Measurements from ENCODE around the gene ELL. TPM values are rescaled to one million over a fixed set of nuclear protein-coding genes. Genes with fewer than 3 reads are reported as not detected.

The ELL gene
- total and polyA plus RNA-seq, 9 of the 15 experiments (the other 6 are each of a cell fraction or from before 2014, with no cell fraction given): 0.24 to 22.5 (median 4.1) TPM

DNA sequence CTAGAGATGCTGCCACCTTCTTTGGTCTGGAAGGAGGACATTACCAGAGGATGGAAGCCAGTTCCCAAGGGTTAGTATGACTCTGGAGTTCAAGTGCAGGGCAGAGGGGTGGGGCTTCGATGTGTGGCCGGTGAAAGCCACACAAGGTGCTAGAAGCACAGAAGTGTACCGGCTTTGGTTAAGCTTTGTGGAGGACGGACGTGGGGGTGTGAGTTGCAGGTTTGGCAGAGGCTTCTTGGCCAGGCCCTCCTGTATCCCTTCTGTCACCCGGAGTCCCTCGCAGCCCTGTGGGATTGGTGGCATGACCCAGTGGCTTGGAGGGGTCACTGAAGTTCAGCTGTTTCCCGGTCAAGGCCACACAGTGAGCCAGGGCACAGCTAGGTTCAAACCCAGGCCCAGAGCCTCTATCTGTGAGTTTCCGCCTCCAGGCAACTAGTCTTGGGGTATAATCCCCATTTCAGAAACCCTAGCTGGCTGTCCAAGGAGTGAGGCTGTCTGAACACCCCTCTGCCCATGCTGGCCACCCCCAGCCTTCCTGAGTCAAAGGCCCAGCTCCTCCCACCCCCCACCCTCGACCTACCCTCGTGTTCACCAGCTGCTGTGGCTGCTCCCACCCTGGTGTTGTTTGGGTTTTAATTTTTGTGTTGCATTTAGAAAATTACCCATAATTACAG lies 107.2 kb downstream of the ELL start (continued):
- no peak for TF ChIP-seq NCOA2 (IDR thresholded peaks at IDR 0.05; ENCODE audit: partially characterized antibody in 2 of 2)
- TF ChIP-seq TEAD2 (tag; IDR thresholded peaks at IDR 0.05): no peak
- no peak; the same call in 1 of the 2 replicates for TF ChIP-seq TEAD4 (IDR thresholded peaks at IDR 0.05; ENCODE audit: low read length)
- peak; percentile 52; the same call in 1 of the 2 replicates for TF ChIP-seq TEAD4 (CRISPR knock-in tag; IDR thresholded peaks at IDR 0.05; ENCODE audit: borderline replicate concordance)
- no peak for TF ChIP-seq SNIP1 (IDR thresholded peaks at IDR 0.05; ENCODE audit: low read depth)
- no peak for TF ChIP-seq SMC3 (conservative IDR thresholded peaks at IDR 0.05; ENCODE audit: insufficient read depth, low read depth, low read length)
- TF ChIP-seq RNF2 (IDR thresholded peaks at IDR 0.05): 0 out of 2 replicates have a peak, but pooled peaks have one; percentile 65
- TF ChIP-seq ZNF444 (CRISPR knock-in tag; IDR thresholded peaks at IDR 0.05): no peak
- TF ChIP-seq PHTF2 (CRISPR knock-in tag; IDR thresholded peaks at IDR 0.05): no peak
- TF ChIP-seq MEF2D (tag; conservative IDR thresholded peaks at IDR 0.05; ENCODE audit: low read depth): no peak
- TF ChIP-seq EWSR1 (IDR thresholded peaks at IDR 0.05; ENCODE audit: borderline replicate concordance, low read depth, partially characterized antibody): no peak
- no peak for TF ChIP-seq MXI1 (IDR thresholded peaks at IDR 0.05; ENCODE audit: low read depth, low read length)
- TF ChIP-seq SIRT6 (IDR thresholded peaks at IDR 0.05; ENCODE audit: low read depth, low read length): no peak
- TF ChIP-seq NFE2 (IDR thresholded peaks at IDR 0.05; ENCODE audit: low read depth): no peak
- TF ChIP-seq HBP1 (CRISPR knock-in tag; IDR thresholded peaks at IDR 0.05): no peak
- no peak for TF ChIP-seq MCM5 (IDR thresholded peaks at IDR 0.05; ENCODE audit: low read depth)
- no peak for TF ChIP-seq NONO (IDR thresholded peaks at IDR 0.05; ENCODE audit: low read depth in 2 of 2, low read length in 1 of 2)
- TF ChIP-seq TGIF2 (CRISPR knock-in tag; IDR thresholded peaks at IDR 0.05): no peak
- TF ChIP-seq NFIX (CRISPR knock-in tag; IDR thresholded peaks at IDR 0.05; ENCODE audit: low read depth): no peak
- TF ChIP-seq EP300 (IDR thresholded peaks at IDR 0.05; ENCODE audit: low read length): no peak
- TF ChIP-seq SRSF9 (IDR thresholded peaks at IDR 0.05; ENCODE audit: borderline replicate concordance, low read depth, low read length): no peak
- TF ChIP-seq GTF2A2 (tag; IDR thresholded peaks at IDR 0.05): no peak
- TF ChIP-seq ZNF121 (CRISPR knock-in tag; conservative IDR thresholded peaks at IDR 0.05): no peak
- no peak for TF ChIP-seq ZNF436 (CRISPR knock-in tag; IDR thresholded peaks at IDR 0.05)
- TF ChIP-seq PHF21A (IDR thresholded peaks at IDR 0.05; ENCODE audit: borderline replicate concordance, low read depth): 0 out of 2 replicates have a peak, but pooled peaks have one; percentile 25
- TF ChIP-seq ZBTB1 (CRISPR knock-in tag; IDR thresholded peaks at IDR 0.05; ENCODE audit: borderline replicate concordance, low read depth): no peak
- TF ChIP-seq ILF3 (IDR thresholded peaks at IDR 0.05; ENCODE audit: borderline replicate concordance): no peak
- no peak for TF ChIP-seq HNRNPK (IDR thresholded peaks at IDR 0.05; ENCODE audit: low read depth, low read length, poor library complexity, severe bottlenecking)
- no peak for TF ChIP-seq KDM4B (IDR thresholded peaks at IDR 0.05; ENCODE audit: borderline replicate concordance in 2 of 2, low read depth in 1 of 2)
- TF ChIP-seq RBM22 (IDR thresholded peaks at IDR 0.05; ENCODE audit: low read depth, low read length, poor library complexity, severe bottlenecking): no peak
- no peak; the same call in none of the 2 replicates for TF ChIP-seq ZNF584 (CRISPR knock-in tag; IDR thresholded peaks at IDR 0.05; ENCODE audit: low read depth)
